Central memory CD4-positive, alpha-beta T cell (primary cell): ENCODE measurements around the gene C16orf90.

Experiments
- DNase-seq: peaks from one replicate; pipeline ENCODE4 v3.0.0; 2022
- total RNA-seq, 3 experiments: gene quantifications; one replicate each; lab custom pipeline; 2026; lab: John Stamatoyannopoulos, UW

C16orf90 gene
- 0 to 0.04 (median 0) reads per million in 3 experiments for total RNA-seq

GRCh38 chr16:3495176-3495575, at the start of gene C16orf90:
Gene C16orf90, minus strand, starts transcription at chr16:3495489. Its CDS starts 68 bp downstream, at chr16:3495421.
- DNase-seq, result no peak

- no peak for DNase-seq
Measured at GRCh38 chr16:3542601-3543373, 47.5 kb upstream of the C16orf90 start.

GRCh38 chr16:3541527-3542155, 46.4 kb upstream of the C16orf90 start:
- DNase-seq, result no peak

GRCh38 chr16:3538222-3538621, 42.9 kb upstream of the C16orf90 start:
- DNase-seq, result no peak

GRCh38 chr16:3536851-3537250, 41.6 kb upstream of the C16orf90 start:
- DNase-seq, result no peak

GRCh38 chr16:3536271-3536731, 41.0 kb upstream of the C16orf90 start:
- DNase-seq, result no peak

GRCh38 chr16:3534126-3534525, 38.8 kb upstream of the C16orf90 start:
- DNase-seq, result no peak

GRCh38 chr16:3532741-3533140, 37.5 kb upstream of the C16orf90 start:
- no peak for DNase-seq

- DNase-seq, result no peak
Measured at GRCh38 chr16:3530371-3530914, 35.2 kb upstream of the C16orf90 start.

GRCh38 chr16:3529175-3529574, 33.9 kb upstream of the C16orf90 start:
- no peak for DNase-seq

GRCh38 chr16:3528406-3528805, 33.1 kb upstream of the C16orf90 start:
- DNase-seq, result no peak

- peak; percentile 10 for DNase-seq
Measured at GRCh38 chr16:3527216-3527829, 32.0 kb upstream of the C16orf90 start.

GRCh38 chr16:3525951-3526350, 30.7 kb upstream of the C16orf90 start:
- no peak for DNase-seq

- DNase-seq, result no peak
Measured at GRCh38 chr16:3523281-3523680, 28.0 kb upstream of the C16orf90 start.

GRCh38 chr16:3520841-3521240, 25.6 kb upstream of the C16orf90 start:
- DNase-seq, result no peak

- DNase-seq, result no peak
Measured at GRCh38 chr16:3520413-3520812, 25.1 kb upstream of the C16orf90 start.

- DNase-seq, result no peak
Measured at GRCh38 chr16:3519581-3519980, 24.3 kb upstream of the C16orf90 start.

- DNase-seq, result no peak
Measured at GRCh38 chr16:3518986-3519348, 23.7 kb upstream of the C16orf90 start.

- no peak for DNase-seq
Measured at GRCh38 chr16:3518292-3518985, 23.1 kb upstream of the C16orf90 start.

GRCh38 chr16:3515897-3516296, 20.6 kb upstream of the C16orf90 start:
- DNase-seq, result no peak

GRCh38 chr16:3514621-3515020, 19.3 kb upstream of the C16orf90 start:
- no peak for DNase-seq

GRCh38 chr16:3513892-3514583, 18.7 kb upstream of the C16orf90 start:
- no peak for DNase-seq
